Keratinocyte (primary cell): ENCODE measurements around the gene TUBGCP6.

Experiments used
- EZH2 ChIP-seq: IDR thresholded peaks from one replicate; pipeline ENCODE4 v1.6.1; 2012; ENCODE audit warnings: inconsistent platforms, mild to moderate bottlenecking, low read length, moderate library complexity
- TF ChIP-seq, protein P1 (sequence below), 3 experiments: IDR thresholded peaks in 1 of 3; conservative IDR thresholded peaks in 1 of 3; optimal IDR thresholded peaks in 1 of 3; 2 replicates in 2 of 3; 3 replicates in 1 of 3; pipeline versions ENCODE3 to v1.5.1; 2011; ENCODE audit warnings: low read length in 3 of 3, mild to moderate bottlenecking in 3 of 3, moderate library complexity in 2 of 3, control low read depth in 1 of 3, inconsistent platforms in 1 of 3; ENCODE audit not compliant: insufficient read depth in 2 of 3; ENCODE audit errors: extremely low read depth in 1 of 3

GRCh38 chr22:50266994-50267393 lies 22.2 kb upstream of the TUBGCP6 start:
- TF ChIP-seq, protein P1, sequence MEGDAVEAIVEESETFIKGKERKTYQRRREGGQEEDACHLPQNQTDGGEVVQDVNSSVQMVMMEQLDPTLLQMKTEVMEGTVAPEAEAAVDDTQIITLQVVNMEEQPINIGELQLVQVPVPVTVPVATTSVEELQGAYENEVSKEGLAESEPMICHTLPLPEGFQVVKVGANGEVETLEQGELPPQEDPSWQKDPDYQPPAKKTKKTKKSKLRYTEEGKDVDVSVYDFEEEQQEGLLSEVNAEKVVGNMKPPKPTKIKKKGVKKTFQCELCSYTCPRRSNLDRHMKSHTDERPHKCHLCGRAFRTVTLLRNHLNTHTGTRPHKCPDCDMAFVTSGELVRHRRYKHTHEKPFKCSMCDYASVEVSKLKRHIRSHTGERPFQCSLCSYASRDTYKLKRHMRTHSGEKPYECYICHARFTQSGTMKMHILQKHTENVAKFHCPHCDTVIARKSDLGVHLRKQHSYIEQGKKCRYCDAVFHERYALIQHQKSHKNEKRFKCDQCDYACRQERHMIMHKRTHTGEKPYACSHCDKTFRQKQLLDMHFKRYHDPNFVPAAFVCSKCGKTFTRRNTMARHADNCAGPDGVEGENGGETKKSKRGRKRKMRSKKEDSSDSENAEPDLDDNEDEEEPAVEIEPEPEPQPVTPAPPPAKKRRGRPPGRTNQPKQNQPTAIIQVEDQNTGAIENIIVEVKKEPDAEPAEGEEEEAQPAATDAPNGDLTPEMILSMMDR (optimal IDR thresholded peaks at IDR 0.05 in 1 of 3, IDR thresholded peaks at IDR 0.05 in 1 of 3, conservative IDR thresholded peaks at IDR 0.05 in 1 of 3; ENCODE audit: extremely low read depth in 1 of 3, insufficient read depth in 2 of 3, low read length in 3 of 3) = no peak
- no peak for TF ChIP-seq EZH2
